ENCODE results near the gene RANBP17.

GRCh38 chr5:170974461-170974860 lies 112.6 kb downstream of the RANBP17 start:
- TF ChIP-seq CTCF (IDR thresholded peaks at IDR 0.05), result no peak
- no peak for TF ChIP-seq POLR2A (IDR thresholded peaks at IDR 0.05)
